ENCODE data around the gene MTFR2.

Gene MTFR2

DNA sequence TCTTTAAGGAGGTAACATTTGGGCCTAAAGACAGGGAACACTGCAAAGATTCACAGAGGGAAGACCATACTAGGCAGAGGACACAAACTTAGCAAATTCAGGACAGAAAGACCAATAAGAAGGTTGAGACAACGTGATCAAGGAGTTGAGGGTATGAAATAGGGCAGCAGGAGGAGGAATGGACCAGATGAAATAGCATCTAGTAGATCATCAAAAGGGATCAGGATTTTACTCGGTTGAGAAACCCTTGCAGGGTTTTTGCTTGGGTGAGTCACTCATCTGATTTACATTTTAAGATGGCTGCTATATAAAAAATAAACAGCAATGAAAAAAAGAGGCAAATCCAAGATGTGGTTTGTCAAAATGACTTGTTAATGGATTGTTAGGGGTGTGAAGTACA, 34.8 kb upstream of the MTFR2 start:
- peak; percentile 14 for DNase-seq (ENCODE audit: low read depth)
- H3K4me3 ChIP-seq (ENCODE audit: low read length), result no peak overlapping the region
- TF ChIP-seq, protein P1, sequence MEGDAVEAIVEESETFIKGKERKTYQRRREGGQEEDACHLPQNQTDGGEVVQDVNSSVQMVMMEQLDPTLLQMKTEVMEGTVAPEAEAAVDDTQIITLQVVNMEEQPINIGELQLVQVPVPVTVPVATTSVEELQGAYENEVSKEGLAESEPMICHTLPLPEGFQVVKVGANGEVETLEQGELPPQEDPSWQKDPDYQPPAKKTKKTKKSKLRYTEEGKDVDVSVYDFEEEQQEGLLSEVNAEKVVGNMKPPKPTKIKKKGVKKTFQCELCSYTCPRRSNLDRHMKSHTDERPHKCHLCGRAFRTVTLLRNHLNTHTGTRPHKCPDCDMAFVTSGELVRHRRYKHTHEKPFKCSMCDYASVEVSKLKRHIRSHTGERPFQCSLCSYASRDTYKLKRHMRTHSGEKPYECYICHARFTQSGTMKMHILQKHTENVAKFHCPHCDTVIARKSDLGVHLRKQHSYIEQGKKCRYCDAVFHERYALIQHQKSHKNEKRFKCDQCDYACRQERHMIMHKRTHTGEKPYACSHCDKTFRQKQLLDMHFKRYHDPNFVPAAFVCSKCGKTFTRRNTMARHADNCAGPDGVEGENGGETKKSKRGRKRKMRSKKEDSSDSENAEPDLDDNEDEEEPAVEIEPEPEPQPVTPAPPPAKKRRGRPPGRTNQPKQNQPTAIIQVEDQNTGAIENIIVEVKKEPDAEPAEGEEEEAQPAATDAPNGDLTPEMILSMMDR (conservative IDR thresholded peaks at IDR 0.05; ENCODE audit: low read depth, low read length), result no peak

DNA sequence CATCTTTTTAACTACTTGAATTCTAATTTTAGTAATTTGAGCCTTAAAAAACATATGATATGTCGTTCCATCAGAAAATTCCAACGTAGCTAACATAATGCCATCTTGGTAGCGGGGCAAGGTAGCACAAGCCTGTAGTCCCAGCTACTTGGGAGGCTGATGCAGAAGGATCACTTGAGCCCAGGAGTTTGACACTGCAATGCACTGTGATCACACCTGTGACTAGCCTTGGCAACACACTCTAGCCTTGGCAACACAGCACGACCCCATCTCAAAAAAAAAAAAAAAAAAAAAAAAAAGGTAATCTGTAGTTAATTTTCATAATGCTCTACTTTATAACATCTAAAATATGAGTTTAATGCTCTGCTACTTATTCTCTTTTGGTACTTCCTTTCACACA, 32.8 kb upstream of the MTFR2 start:
- no peak for DNase-seq (ENCODE audit: low read depth)
- no peak overlapping the region for H3K4me3 ChIP-seq (ENCODE audit: low read length)
- TF ChIP-seq, protein P1 (conservative IDR thresholded peaks at IDR 0.05; ENCODE audit: low read depth, low read length), result no peak

DNA sequence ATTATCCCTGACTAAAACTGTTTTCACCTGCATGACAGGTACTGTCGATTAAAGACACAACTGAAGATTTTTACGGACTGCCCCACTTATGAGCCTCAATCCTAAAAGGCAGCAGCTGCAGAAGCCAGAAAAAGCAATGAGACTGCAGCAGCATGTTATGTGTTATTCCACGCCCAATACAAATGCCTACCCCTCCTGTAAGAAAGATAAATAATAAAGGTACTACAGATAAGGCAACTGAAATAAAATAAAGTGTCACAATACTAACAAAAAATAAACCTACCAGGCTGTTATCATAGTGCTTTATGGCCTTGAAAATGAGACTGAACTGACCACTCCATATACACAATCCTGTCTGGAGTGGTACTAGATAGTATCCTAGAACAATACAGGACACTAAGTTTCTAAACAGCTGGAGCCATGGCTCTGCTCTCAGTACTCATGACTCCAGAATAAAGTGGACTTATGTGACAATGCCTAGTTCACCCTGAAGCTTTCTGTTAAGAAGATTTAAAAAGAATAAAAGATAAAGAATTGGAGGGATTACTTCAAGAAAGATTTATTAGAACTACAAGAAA, 30.0 kb upstream of the MTFR2 start:
- TF ChIP-seq, protein P1 (conservative IDR thresholded peaks at IDR 0.05; ENCODE audit: low read depth, low read length), result no peak
- DNase-seq (ENCODE audit: low read depth), result no peak
- no peak overlapping the region for H3K4me3 ChIP-seq (ENCODE audit: low read length)

DNA sequence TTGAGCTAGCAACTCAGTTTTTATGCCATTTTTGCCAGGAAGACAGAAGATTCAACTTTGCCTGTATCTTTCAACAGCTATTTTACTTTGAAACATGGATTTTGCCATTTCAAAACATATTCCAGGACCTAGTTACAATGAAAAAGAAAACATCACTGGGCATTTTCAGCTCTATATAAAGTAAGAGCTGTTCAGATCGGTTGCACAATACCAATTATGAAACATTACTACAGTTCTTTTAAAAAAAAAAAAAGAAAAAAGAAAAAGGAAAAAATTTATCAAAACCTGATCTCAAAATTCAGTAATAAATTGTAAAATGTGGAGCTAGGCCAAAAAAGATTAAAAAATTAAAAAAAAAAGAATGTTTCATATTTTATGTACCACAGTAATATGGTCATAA, 24.0 kb upstream of the MTFR2 start:
- H3K4me3 ChIP-seq (ENCODE audit: low read length), result no peak overlapping the region
- DNase-seq (ENCODE audit: low read depth), result no peak
- TF ChIP-seq, protein P1 (conservative IDR thresholded peaks at IDR 0.05; ENCODE audit: low read depth, low read length), result no peak

DNA sequence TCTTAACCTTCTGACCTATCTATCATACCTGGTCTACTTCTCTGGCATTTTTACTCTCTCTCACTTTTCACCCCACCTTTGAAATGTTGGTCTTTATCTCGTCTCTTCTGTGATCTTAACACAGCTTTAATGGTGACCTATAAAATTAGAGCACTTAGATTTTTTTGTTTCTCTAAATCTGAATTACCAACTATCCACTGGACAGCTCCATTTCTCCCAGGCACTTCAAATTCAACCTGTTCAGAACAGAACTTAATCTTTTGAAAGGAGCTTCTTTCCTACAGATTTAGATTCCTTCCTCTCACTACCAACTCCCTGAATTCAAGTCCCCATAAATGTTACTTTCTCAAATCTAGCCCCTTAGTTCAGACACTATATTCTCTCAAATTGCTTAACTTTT, 15.0 kb upstream of the MTFR2 start:
- TF ChIP-seq, protein P1 (conservative IDR thresholded peaks at IDR 0.05; ENCODE audit: low read depth, low read length), result no peak
- no peak for DNase-seq (ENCODE audit: low read depth)

DNA sequence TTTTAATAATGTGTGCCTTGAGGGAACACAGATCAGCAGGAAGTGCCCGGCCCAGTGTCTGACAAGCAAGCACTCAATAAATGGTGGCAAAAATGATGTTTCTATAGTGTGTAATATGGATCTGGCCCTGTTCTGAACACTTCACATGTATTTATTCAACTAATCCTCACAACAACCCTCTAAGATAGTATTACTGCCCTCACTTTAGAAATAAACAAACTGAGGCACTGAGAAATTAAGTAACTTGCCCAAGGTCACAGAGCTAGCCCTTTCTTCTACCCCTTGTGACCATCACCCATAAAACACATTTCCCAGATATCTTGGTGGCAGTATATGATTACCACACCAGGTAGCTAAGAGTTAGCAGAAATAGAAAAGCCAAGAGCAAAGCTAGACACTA, 12.8 kb upstream of the MTFR2 start:
- TF ChIP-seq, protein P1 (conservative IDR thresholded peaks at IDR 0.05; ENCODE audit: low read depth, low read length), result no peak
- no peak for DNase-seq (ENCODE audit: low read depth)
- H3K4me3 ChIP-seq (ENCODE audit: low read length), result no peak overlapping the region

More for the DNA sequence above, 15.0 kb upstream of the MTFR2 start:
- H3K4me3 ChIP-seq (ENCODE audit: low read length), result no peak overlapping the region

DNA sequence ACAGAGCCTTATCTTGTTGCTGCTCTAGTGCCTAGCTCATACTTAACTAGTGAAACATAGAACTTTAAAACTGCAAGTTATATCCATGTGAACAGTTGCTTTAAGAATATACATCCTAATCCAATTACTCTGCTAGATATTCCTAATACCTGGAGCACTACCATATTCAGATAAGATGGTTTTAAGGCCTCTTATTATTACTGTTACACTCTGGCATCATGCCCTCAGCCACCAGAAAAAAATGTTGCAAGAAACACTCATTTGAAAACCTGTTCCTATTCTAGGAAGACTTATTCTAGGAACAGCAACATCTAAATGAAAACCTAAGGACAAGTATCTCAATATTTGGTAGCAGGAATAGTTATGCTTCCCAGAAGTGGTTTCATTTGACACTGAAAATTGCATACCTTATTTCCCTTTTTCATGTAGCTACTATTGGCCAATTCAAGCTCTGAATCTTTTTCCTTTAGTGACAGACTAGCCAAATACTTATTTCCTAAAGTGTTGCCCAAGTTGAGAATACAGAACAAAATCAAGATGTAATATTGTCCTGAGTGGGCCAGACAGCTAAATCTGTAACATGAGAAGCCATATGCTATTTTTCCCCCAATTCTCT, 4.8 kb upstream of the MTFR2 start:
- TF ChIP-seq, protein P1 (conservative IDR thresholded peaks at IDR 0.05; ENCODE audit: low read depth, low read length), result no peak
- DNase-seq (ENCODE audit: low read depth), result no peak
- H3K4me3 ChIP-seq (ENCODE audit: low read length), result no peak overlapping the region
